Measurements from ENCODE around the gene ACKR2. TPM values are rescaled to one million over a fixed set of nuclear protein-coding genes. Genes with fewer than 3 reads are reported as not detected.

ACKR2 gene
- total and polyA plus RNA-seq, 2 experiments from 2014 or later, result 1.7 to 3.9 TPM

DNA sequence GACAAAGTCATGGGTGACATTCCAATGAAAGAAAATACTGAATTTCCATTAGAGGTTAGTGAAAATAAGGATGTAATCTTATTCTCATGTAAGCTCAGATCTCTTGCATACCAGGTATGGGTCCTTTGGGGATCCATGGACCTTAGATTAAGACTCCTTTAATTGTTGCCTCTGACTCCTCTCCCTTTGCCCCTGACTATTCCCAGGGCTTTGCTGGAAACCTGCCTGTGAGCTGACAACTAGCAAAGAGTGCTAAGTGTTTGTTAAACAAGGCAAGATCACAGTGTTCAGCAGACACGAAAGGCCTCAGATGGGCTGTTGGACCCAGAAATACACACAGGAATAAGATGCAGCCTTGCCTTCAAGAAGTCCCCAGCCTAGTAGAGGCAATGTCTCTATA, 32.1 kb downstream of the ACKR2 start:
- Histone ChIP-seq H3K79me2 (no peaks in the 10 kb centered on the region), H3K36me3 (replicated peaks; ENCODE audit: insufficient read depth, low read depth) (no peaks in the 10 kb centered on the region), H3K9me2 (replicated peaks; ENCODE audit: insufficient read depth) (no peaks in the 10 kb centered on the region), H3K4me3 (no peak overlapping the region), H3K27ac (no peak overlapping the region), H3K27me3 (no peaks in the 10 kb centered on the region), H3K4me2 (no peak overlapping the region), H4K20me1 (ENCODE audit: insufficient read depth, poor library complexity, severe bottlenecking) (no peaks in the 10 kb centered on the region), H2AFZ (no peak overlapping the region), H3K4me1 (ENCODE audit: insufficient read depth) (no peaks in the 10 kb centered on the region), H3K9me3 (ENCODE audit: low read depth) (no peaks in the 10 kb centered on the region)
- TF ChIP-seq, protein P1, sequence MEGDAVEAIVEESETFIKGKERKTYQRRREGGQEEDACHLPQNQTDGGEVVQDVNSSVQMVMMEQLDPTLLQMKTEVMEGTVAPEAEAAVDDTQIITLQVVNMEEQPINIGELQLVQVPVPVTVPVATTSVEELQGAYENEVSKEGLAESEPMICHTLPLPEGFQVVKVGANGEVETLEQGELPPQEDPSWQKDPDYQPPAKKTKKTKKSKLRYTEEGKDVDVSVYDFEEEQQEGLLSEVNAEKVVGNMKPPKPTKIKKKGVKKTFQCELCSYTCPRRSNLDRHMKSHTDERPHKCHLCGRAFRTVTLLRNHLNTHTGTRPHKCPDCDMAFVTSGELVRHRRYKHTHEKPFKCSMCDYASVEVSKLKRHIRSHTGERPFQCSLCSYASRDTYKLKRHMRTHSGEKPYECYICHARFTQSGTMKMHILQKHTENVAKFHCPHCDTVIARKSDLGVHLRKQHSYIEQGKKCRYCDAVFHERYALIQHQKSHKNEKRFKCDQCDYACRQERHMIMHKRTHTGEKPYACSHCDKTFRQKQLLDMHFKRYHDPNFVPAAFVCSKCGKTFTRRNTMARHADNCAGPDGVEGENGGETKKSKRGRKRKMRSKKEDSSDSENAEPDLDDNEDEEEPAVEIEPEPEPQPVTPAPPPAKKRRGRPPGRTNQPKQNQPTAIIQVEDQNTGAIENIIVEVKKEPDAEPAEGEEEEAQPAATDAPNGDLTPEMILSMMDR (IDR thresholded peaks at IDR 0.05; ENCODE audit: poor library complexity), result no peak
- TF ChIP-seq EZH2 (IDR thresholded peaks at IDR 0.05; ENCODE audit: borderline replicate concordance) (no peak), EZH2phosphoT487 (IDR thresholded peaks at IDR 0.05; ENCODE audit: low read depth, severe bottlenecking, unreplicated experiment) (no peak)
- WGBS (ENCODE audit: low lambda C conversion rate, missing lambda C conversion rate), result 93% methylated on average over 1 of the region's 1 CpG
- DNase-seq (ENCODE audit: low spot score), result no peak

DNA sequence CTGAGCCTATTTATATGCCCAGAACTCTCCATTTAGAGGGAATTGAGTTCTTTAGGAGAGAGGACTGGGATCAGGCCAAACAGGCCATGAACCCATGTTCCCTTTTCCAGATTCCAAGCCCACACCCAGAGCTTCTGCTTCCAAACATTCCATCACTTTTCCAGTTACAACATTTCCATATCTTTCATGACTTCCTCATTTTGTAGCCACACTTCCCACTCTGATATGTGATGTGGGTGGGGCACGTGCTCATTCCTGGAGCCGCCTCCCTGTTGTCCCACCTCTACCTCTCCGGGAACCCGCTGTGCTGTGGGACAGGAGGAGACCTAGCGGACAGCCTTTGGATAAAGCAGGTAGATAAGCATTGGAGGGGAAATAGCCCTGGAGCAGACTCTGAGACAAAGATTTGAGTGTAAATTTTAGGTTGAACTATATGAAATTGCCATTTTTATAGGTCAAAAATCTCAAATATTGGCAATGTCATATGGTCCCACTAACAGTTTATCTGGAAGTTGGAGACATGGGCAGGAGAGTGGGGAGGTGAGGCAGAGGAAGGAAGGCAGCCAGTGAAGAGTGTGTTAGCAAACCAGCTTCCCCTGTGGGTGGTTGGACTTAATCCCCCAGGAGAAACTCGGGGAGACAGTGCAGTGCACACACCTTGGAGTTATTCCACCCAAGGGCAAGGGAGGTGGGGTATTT, 34.6 kb downstream of the ACKR2 start:
- H3K4me2 ChIP-seq, result no peak overlapping the region
- H3K9me3 ChIP-seq (ENCODE audit: low read depth), result no peaks in the 10 kb centered on the region
- H3K27ac ChIP-seq, result no peak overlapping the region
- DNase-seq (ENCODE audit: low spot score), result no peak
- H3K27me3 ChIP-seq, result no peaks in the 10 kb centered on the region
- H3K4me3 ChIP-seq, result no peak overlapping the region
- no peaks in the 10 kb centered on the region for H4K20me1 ChIP-seq (ENCODE audit: insufficient read depth, poor library complexity, severe bottlenecking)
- no peaks in the 10 kb centered on the region for H3K36me3 ChIP-seq (replicated peaks; ENCODE audit: insufficient read depth, low read depth)
- no peaks in the 10 kb centered on the region for H3K9me2 ChIP-seq (replicated peaks; ENCODE audit: insufficient read depth)
- H3K79me2 ChIP-seq, result no peaks in the 10 kb centered on the region
- WGBS (ENCODE audit: low lambda C conversion rate, missing lambda C conversion rate), result 86% methylated on average over 6 of the region's 6 CpGs
- H2AFZ ChIP-seq, result no peak overlapping the region
- TF ChIP-seq EZH2 (IDR thresholded peaks at IDR 0.05; ENCODE audit: borderline replicate concordance), result no peak
- no peak for TF ChIP-seq EZH2phosphoT487 (IDR thresholded peaks at IDR 0.05; ENCODE audit: low read depth, severe bottlenecking, unreplicated experiment)
- TF ChIP-seq, protein P1 (IDR thresholded peaks at IDR 0.05; ENCODE audit: poor library complexity), result no peak
- no peaks in the 10 kb centered on the region for H3K4me1 ChIP-seq (ENCODE audit: insufficient read depth)

DNA sequence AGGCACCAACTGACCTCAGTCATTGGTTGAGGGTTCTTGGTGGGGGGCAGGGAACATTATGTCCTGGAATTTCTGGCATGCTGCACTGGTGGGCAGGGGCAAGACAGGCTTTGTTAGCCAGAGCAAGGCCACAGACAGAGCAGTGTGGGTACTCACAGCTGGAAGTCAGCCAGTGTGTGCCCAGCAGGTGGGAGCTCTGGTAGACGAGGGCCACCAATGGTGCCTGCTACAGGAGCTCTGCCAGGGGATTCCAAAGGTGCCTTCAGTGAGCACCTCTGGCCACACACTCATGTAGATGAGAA, 35.1 kb downstream of the ACKR2 start:
- Histone ChIP-seq H3K4me3 (no peak overlapping the region), H3K9me3 (ENCODE audit: low read depth) (no peaks in the 10 kb centered on the region), H4K20me1 (ENCODE audit: insufficient read depth, poor library complexity, severe bottlenecking) (no peaks in the 10 kb centered on the region), H3K9me2 (replicated peaks; ENCODE audit: insufficient read depth) (no peaks in the 10 kb centered on the region), H3K36me3 (replicated peaks; ENCODE audit: insufficient read depth, low read depth) (no peaks in the 10 kb centered on the region), H3K27me3 (no peaks in the 10 kb centered on the region), H3K4me2 (no peak overlapping the region), H2AFZ (no peak overlapping the region), H3K4me1 (ENCODE audit: insufficient read depth) (no peaks in the 10 kb centered on the region), H3K79me2 (no peaks in the 10 kb centered on the region), H3K27ac (no peak overlapping the region)
- TF ChIP-seq EZH2 (IDR thresholded peaks at IDR 0.05; ENCODE audit: borderline replicate concordance), result no peak
- TF ChIP-seq, protein P1 (IDR thresholded peaks at IDR 0.05; ENCODE audit: poor library complexity), result no peak
- TF ChIP-seq EZH2phosphoT487 (IDR thresholded peaks at IDR 0.05; ENCODE audit: low read depth, severe bottlenecking, unreplicated experiment), result no peak
- WGBS (ENCODE audit: low lambda C conversion rate, missing lambda C conversion rate), result 69% methylated on average over 1 of the region's 1 CpG
- no peak for DNase-seq (ENCODE audit: low spot score)

Measured in hepatocyte (in vitro differentiated cells).